ENCODE results near the gene CMIP. TPM values are rescaled to one million over a fixed set of nuclear protein-coding genes. Genes with fewer than 3 reads are reported as not detected.

Gene CMIP
- total RNA-seq, 1 experiment from 2014 or later: 53.6 TPM

- TF ChIP-seq CTCF (IDR thresholded peaks at IDR 0.05; ENCODE audit: unreplicated experiment): no peak
- no TSS peak for BruUV-seq (replicated peaks)
- Mint-ChIP-seq H3K27ac (ENCODE audit: low read depth, unreplicated experiment) (no peak overlapping the region), H3K36me3 (ENCODE audit: insufficient read depth, unreplicated experiment) (no peaks in the 10 kb centered on the region), H3K9me3 (ENCODE audit: unreplicated experiment) (no peaks in the 10 kb centered on the region), H3K4me3 (ENCODE audit: unreplicated experiment) (no peak overlapping the region), H3K4me1 (ENCODE audit: insufficient read depth, unreplicated experiment) (peaks cover 13% of the 10 kb centered on the region), H3K27me3 (ENCODE audit: insufficient read depth, unreplicated experiment) (no peaks in the 10 kb centered on the region)
- intact Hi-C loops (cut with micrococcal nuclease): no loop called here
- ChIA-PET POLR2A (no interaction called here), CTCF (interaction anchor here (0.7 kb wide), 1 partner anchor 47 kb away, joined by 3 read pairs; no protein-coding TSS in a partner anchor)
- no peak for DNase-seq (ENCODE audit: unreplicated experiment)
These were observed 42.0 kb downstream of the CMIP start for GRCh38 chr16:81486540-81487061.

- intact Hi-C loops (cut with micrococcal nuclease): no loop called here
- no peak for TF ChIP-seq CTCF (IDR thresholded peaks at IDR 0.05; ENCODE audit: unreplicated experiment)
- Mint-ChIP-seq H3K36me3 (ENCODE audit: insufficient read depth, unreplicated experiment) (no peaks in the 10 kb centered on the region), H3K4me3 (ENCODE audit: unreplicated experiment) (no peak overlapping the region), H3K27ac (ENCODE audit: low read depth, unreplicated experiment) (no peak overlapping the region), H3K9me3 (ENCODE audit: unreplicated experiment) (no peaks in the 10 kb centered on the region), H3K27me3 (ENCODE audit: insufficient read depth, unreplicated experiment) (no peaks in the 10 kb centered on the region), H3K4me1 (ENCODE audit: insufficient read depth, unreplicated experiment) (peaks cover 20% of the 10 kb centered on the region)
- no TSS peak for BruUV-seq (replicated peaks)
- ChIA-PET POLR2A (no interaction called here), CTCF (interaction anchor here (0.7 kb wide), 1 partner anchor 48 kb away, joined by 3 read pairs; no protein-coding TSS in a partner anchor)
- DNase-seq (ENCODE audit: unreplicated experiment): no peak
These were observed 42.7 kb downstream of the CMIP start for GRCh38 chr16:81487301-81487720.

GRCh38 chr16:81488687-81489411, 44.2 kb downstream of the CMIP start:
- DNase-seq (ENCODE audit: unreplicated experiment): no peak
- Mint-ChIP-seq H3K4me1 (ENCODE audit: insufficient read depth, unreplicated experiment) (peaks cover 30% of the 10 kb centered on the region), H3K27ac (ENCODE audit: low read depth, unreplicated experiment) (no peak overlapping the region), H3K27me3 (ENCODE audit: insufficient read depth, unreplicated experiment) (no peaks in the 10 kb centered on the region), H3K36me3 (ENCODE audit: insufficient read depth, unreplicated experiment) (no peaks in the 10 kb centered on the region), H3K4me3 (ENCODE audit: unreplicated experiment) (no peak overlapping the region), H3K9me3 (ENCODE audit: unreplicated experiment) (no peaks in the 10 kb centered on the region)
- TF ChIP-seq CTCF (IDR thresholded peaks at IDR 0.05; ENCODE audit: unreplicated experiment): no peak
- intact Hi-C loops (cut with micrococcal nuclease): no loop called here
- POLR2A ChIA-PET: interaction anchor here (0.7 to 0.9 kb wide), 2 partner anchors 38 to 271 kb away, joined by 4 to 6 read pairs; no protein-coding TSS in a partner anchor
- CTCF ChIA-PET: interaction anchor here (0.7 to 0.8 kb wide), 2 partner anchors 25 to 457 kb away, joined by 3 read pairs; no protein-coding TSS in a partner anchor
- no TSS peak for BruUV-seq (replicated peaks)

GRCh38 chr16:81489547-81490267, 45.1 kb downstream of the CMIP start:
- intact Hi-C loops (cut with micrococcal nuclease): no loop called here
- Mint-ChIP-seq H3K4me3 (ENCODE audit: unreplicated experiment) (no peak overlapping the region), H3K4me1 (ENCODE audit: insufficient read depth, unreplicated experiment) (peaks cover 35% of the 10 kb centered on the region), H3K27ac (ENCODE audit: low read depth, unreplicated experiment) (peak overlapping the region; percentile 31), H3K27me3 (ENCODE audit: insufficient read depth, unreplicated experiment) (no peaks in the 10 kb centered on the region), H3K36me3 (ENCODE audit: insufficient read depth, unreplicated experiment) (no peaks in the 10 kb centered on the region), H3K9me3 (ENCODE audit: unreplicated experiment) (no peaks in the 10 kb centered on the region)
- CTCF ChIA-PET: interaction anchor here (0.7 to 0.9 kb wide), 2 partner anchors 24 to 208 kb away, joined by 3 to 7 read pairs; no protein-coding TSS in a partner anchor
- POLR2A ChIA-PET: interaction anchor here (0.7 to 0.9 kb wide), 2 partner anchors 37 to 272 kb away, joined by 4 to 6 read pairs; no protein-coding TSS in a partner anchor
- no peak for DNase-seq (ENCODE audit: unreplicated experiment)
- no peak for TF ChIP-seq CTCF (IDR thresholded peaks at IDR 0.05; ENCODE audit: unreplicated experiment)
- BruUV-seq (replicated peaks): no TSS peak
